Tibial nerve (tissue), 4 donors: ENCODE data around the gene SLC38A5.

Experiments used
- EP300 ChIP-seq, 2 donors: sonication (generic); formaldehyde crosslinking; IDR thresholded peaks; one replicate each; pipeline ENCODE4 v1.6.1; 2017; ENCODE audit warnings: antibody characterized with exemption in 2 of 2, mild to moderate bottlenecking in 1 of 2
- POLR2A ChIP-seq, 2 donors: fragments of 450-650 bp; IDR thresholded peaks; one replicate each; pipeline ENCODE4 v1.6.1; 2017; ENCODE audit warnings: antibody characterized with exemption in 2 of 2, mild to moderate bottlenecking in 2 of 2, moderate library complexity in 2 of 2
- TF ChIP-seq, protein P1 (sequence below), 5 experiments: fragments of 200-600 bp in 3 of 5; fragments of 450-650 bp in 2 of 5; sonication (generic) in 3 of 5; IDR thresholded peaks; one replicate each; pipeline ENCODE4 v1.5.1; 2016 to 2019; ENCODE audit warnings: antibody characterized with exemption in 5 of 5, mild to moderate bottlenecking in 3 of 5, moderate library complexity in 2 of 5

- TF ChIP-seq POLR2A (IDR thresholded peaks at IDR 0.05) = no peak
- TF ChIP-seq, protein P1, sequence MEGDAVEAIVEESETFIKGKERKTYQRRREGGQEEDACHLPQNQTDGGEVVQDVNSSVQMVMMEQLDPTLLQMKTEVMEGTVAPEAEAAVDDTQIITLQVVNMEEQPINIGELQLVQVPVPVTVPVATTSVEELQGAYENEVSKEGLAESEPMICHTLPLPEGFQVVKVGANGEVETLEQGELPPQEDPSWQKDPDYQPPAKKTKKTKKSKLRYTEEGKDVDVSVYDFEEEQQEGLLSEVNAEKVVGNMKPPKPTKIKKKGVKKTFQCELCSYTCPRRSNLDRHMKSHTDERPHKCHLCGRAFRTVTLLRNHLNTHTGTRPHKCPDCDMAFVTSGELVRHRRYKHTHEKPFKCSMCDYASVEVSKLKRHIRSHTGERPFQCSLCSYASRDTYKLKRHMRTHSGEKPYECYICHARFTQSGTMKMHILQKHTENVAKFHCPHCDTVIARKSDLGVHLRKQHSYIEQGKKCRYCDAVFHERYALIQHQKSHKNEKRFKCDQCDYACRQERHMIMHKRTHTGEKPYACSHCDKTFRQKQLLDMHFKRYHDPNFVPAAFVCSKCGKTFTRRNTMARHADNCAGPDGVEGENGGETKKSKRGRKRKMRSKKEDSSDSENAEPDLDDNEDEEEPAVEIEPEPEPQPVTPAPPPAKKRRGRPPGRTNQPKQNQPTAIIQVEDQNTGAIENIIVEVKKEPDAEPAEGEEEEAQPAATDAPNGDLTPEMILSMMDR (IDR thresholded peaks at IDR 0.05) = no peak
- no peak for TF ChIP-seq EP300 (IDR thresholded peaks at IDR 0.05)
Measured at GRCh38 chrX:48515842-48516241, 45.8 kb upstream of the SLC38A5 start.
